OCI-LY3 (cell line): ENCODE measurements around the gene CLIC1.

Source experiments
- H2AFZ ChIP-seq: fragments of 200-600, 300-600 bp; shearing (Covaris generic); 2 replicates; pipeline ENCODE4 v1.6.0; 2014; ENCODE audit warnings: antibody characterized with exemption, low read depth, low read length
- H3K27ac ChIP-seq: fragments of 200-600, 300-600 bp; sonication (generic); 2 replicates; pipeline ENCODE4 v1.5.1; 2014; ENCODE audit warnings: mild to moderate bottlenecking, low read length, moderate library complexity, mixed read lengths
- H3K27me3 ChIP-seq: fragments of 200-600, 300-600 bp; sonication (generic); 2 replicates; pipeline ENCODE4 v1.6.1; 2014; ENCODE audit warnings: low read depth, low read length, mixed read lengths
- H3K36me3 ChIP-seq: fragments of 200-600, 300-600 bp; sonication (generic); replicated peaks from 2 replicates; pipeline ENCODE3; 2014; ENCODE audit warnings: low read depth, low read length, mixed read lengths
- H3K4me1 ChIP-seq: fragments of 300-600, 200-600 bp; sonication (generic); 2 replicates; pipeline ENCODE4 v1.6.1; 2014; ENCODE audit warnings: low read length, mixed read lengths
- H3K4me2 ChIP-seq: fragments of 200-600, 300-600 bp; sonication (generic); 2 replicates; pipeline ENCODE4 v1.6.1; 2014; ENCODE audit warnings: low read length, mixed read lengths
- H3K4me3 ChIP-seq: fragments of 300-600, 200-600 bp; sonication (generic); 2 replicates; pipeline ENCODE4 v1.5.1; 2014; ENCODE audit warnings: antibody characterized with exemption, mild to moderate bottlenecking, low read length, moderate library complexity
- H3K79me2 ChIP-seq: fragments of 300-600, 200-600 bp; shearing (Covaris generic); 2 replicates; pipeline ENCODE4 v1.6.1; 2014; ENCODE audit warnings: mild to moderate bottlenecking, low read length, mixed read lengths
- H3K9ac ChIP-seq: fragments of 300-600, 200-600 bp; shearing (Covaris generic); 2 replicates; pipeline ENCODE4 v1.6.0; 2014; ENCODE audit warnings: mild to moderate bottlenecking, low read length, moderate library complexity
- H3K9me3 ChIP-seq: fragments of 200-600, 300-600 bp; shearing (Covaris generic); 2 replicates; pipeline ENCODE4 v1.6.1; 2014; ENCODE audit warnings: low read length, mixed read lengths; ENCODE audit not compliant: insufficient read depth
- H4K20me1 ChIP-seq: fragments of 200-600, 300-600 bp; sonication (generic); 2 replicates; pipeline ENCODE4 v1.6.1; 2016; ENCODE audit warnings: low read length, mixed read lengths; ENCODE audit not compliant: insufficient read depth
- CTCF ChIP-seq: fragments of 200-600, 300-600 bp; sonication (generic); IDR thresholded peaks from 2 replicates; pipeline ENCODE4 v1.5.1; 2014; ENCODE audit warnings: antibody characterized with exemption, low read length, low read depth
- EZH2phosphoT487 ChIP-seq: fragments of 200-600 bp; shearing (Covaris generic); IDR thresholded peaks from 2 replicates; pipeline ENCODE4 v1.6.1; 2018; ENCODE audit warnings: antibody characterized with exemption, mixed run types, low read depth

CLIC1 gene

GRCh38 chr6:31733734-31734133 is 2.6 kb downstream of the CLIC1 start:
- H3K4me1 ChIP-seq: peaks cover 41% of the 10 kb centered on the region
- TF ChIP-seq CTCF: no peak
- no peak for TF ChIP-seq EZH2phosphoT487

GRCh38 chr6:31732029-31732428 is 4.3 kb downstream of the CLIC1 start:
- Histone ChIP-seq H3K27me3 (no peaks in the 10 kb centered on the region), H3K36me3 (peaks cover 34% of the 10 kb centered on the region), H3K9me3 (no peaks in the 10 kb centered on the region), H3K4me3 (no peak overlapping the region), H3K4me1 (peaks cover 41% of the 10 kb centered on the region), H4K20me1 (peaks cover 13% of the 10 kb centered on the region), H3K27ac (no peak overlapping the region), H3K4me2 (no peak overlapping the region), H3K79me2 (peaks cover 37% of the 10 kb centered on the region), H2AFZ (no peak overlapping the region), H3K9ac (no peak overlapping the region)
- TF ChIP-seq EZH2phosphoT487: no peak
- TF ChIP-seq CTCF: no peak

More at GRCh38 chr6:31733734-31734133, 2.6 kb downstream of the CLIC1 start:
- H4K20me1 ChIP-seq: peaks cover 8% of the 10 kb centered on the region
- H3K27me3 ChIP-seq: no peaks in the 10 kb centered on the region
- no peak overlapping the region for H3K4me2 ChIP-seq
- no peak overlapping the region for H3K27ac ChIP-seq
- H3K9ac ChIP-seq: no peak overlapping the region
- peaks cover 30% of the 10 kb centered on the region for H3K36me3 ChIP-seq
- no peak overlapping the region for H2AFZ ChIP-seq
- peaks cover 37% of the 10 kb centered on the region for H3K79me2 ChIP-seq
- no peak overlapping the region for H3K4me3 ChIP-seq
- H3K9me3 ChIP-seq: no peaks in the 10 kb centered on the region

GRCh38 chr6:31730631-31731086 is 5.7 kb downstream of the CLIC1 start:
- no peaks in the 10 kb centered on the region for H3K9me3 ChIP-seq
- no peaks in the 10 kb centered on the region for H3K27me3 ChIP-seq
- TF ChIP-seq EZH2phosphoT487 (no peak), CTCF (no peak)
- peaks cover 23% of the 10 kb centered on the region for H3K79me2 ChIP-seq
- no peak overlapping the region for H3K4me3 ChIP-seq
- H3K4me1 ChIP-seq: peaks cover 36% of the 10 kb centered on the region
- no peak overlapping the region for H3K27ac ChIP-seq
- no peak overlapping the region for H3K4me2 ChIP-seq
- peaks cover 13% of the 10 kb centered on the region for H4K20me1 ChIP-seq
- no peak overlapping the region for H2AFZ ChIP-seq
- H3K9ac ChIP-seq: no peak overlapping the region
- H3K36me3 ChIP-seq: peaks cover 46% of the 10 kb centered on the region

GRCh38 chr6:31729979-31730630 is 6.2 kb downstream of the CLIC1 start:
- H3K9me3 ChIP-seq: no peaks in the 10 kb centered on the region
- no peak overlapping the region for H2AFZ ChIP-seq
- H3K79me2 ChIP-seq: peaks cover 18% of the 10 kb centered on the region
- H3K4me1 ChIP-seq: peaks cover 36% of the 10 kb centered on the region
- H3K4me2 ChIP-seq: no peak overlapping the region
- no peak overlapping the region for H3K9ac ChIP-seq
- peaks cover 46% of the 10 kb centered on the region for H3K36me3 ChIP-seq
- peaks cover 13% of the 10 kb centered on the region for H4K20me1 ChIP-seq
- TF ChIP-seq EZH2phosphoT487: no peak
- TF ChIP-seq CTCF: no peak
- H3K27ac ChIP-seq: no peak overlapping the region
- H3K27me3 ChIP-seq: no peaks in the 10 kb centered on the region
- no peak overlapping the region for H3K4me3 ChIP-seq
